Omental fat pad (tissue), 4 donors: ENCODE results near the gene FGF3. TPM values are rescaled to one million over a fixed set of nuclear protein-coding genes. Genes with fewer than 3 reads are reported as not detected.
A peak's percentile ranks its signal among the peaks of the same experiment; 100 is the strongest.

ENCODE experiments used
- ATAC-seq: fragments of 150-250 bp; one replicate; pipeline ENCODE4 v1.9.1; 2016; ENCODE audit warnings: mild to moderate bottlenecking, moderate library complexity; ENCODE audit not compliant: low FRiP score
- DNase-seq: peaks from one replicate; pipeline ENCODE4 v3.0.0-alpha.2; 2019; ENCODE audit warnings: low spot score
- CTCF ChIP-seq, 3 donors: fragments of 450-650 bp; IDR thresholded peaks; one replicate each; pipeline ENCODE4 v1.5.1; 2016 to 2017; ENCODE audit warnings: antibody characterized with exemption in 3 of 3, mild to moderate bottlenecking in 3 of 3, moderate library complexity in 2 of 3
- total RNA-seq, 4 donors: library from RNA; depleted of rRNA; stranded (reverse); fragments of >200 nt; gene quantifications; one replicate each; pipeline ENCODE4 v1.1.0, GENCODE V29; 2016

Gene FGF3
- total RNA-seq, 4 donors from 2014 or later: not detected

- DNase-seq (no peak), ATAC-seq (no peak)
- TF ChIP-seq CTCF (IDR thresholded peaks at IDR 0.05): no peak
Measured at GRCh38 chr11:69843529-69843921, 24.3 kb upstream of the FGF3 start.

- no peak for TF ChIP-seq CTCF (IDR thresholded peaks at IDR 0.05)
- ATAC-seq: no peak
- DNase-seq: peak; percentile 9
Measured at GRCh38 chr11:69842746-69843528, 23.7 kb upstream of the FGF3 start.

GRCh38 chr11:69841859-69842698, 22.9 kb upstream of the FGF3 start:
- ATAC-seq: no peak
- DNase-seq: peak; percentile 15

GRCh38 chr11:69841170-69841858, 22.1 kb upstream of the FGF3 start:
- ATAC-seq (no peak), DNase-seq (peak; percentile 14)
- TF ChIP-seq CTCF (IDR thresholded peaks at IDR 0.05): no peak

More at GRCh38 chr11:69841859-69842698, 22.9 kb upstream of the FGF3 start:
- TF ChIP-seq CTCF (IDR thresholded peaks at IDR 0.05): no peak

- no peak for TF ChIP-seq CTCF (IDR thresholded peaks at IDR 0.05)
- ATAC-seq (no peak), DNase-seq (peak; percentile 20)
Measured at GRCh38 chr11:69840371-69841169, 21.4 kb upstream of the FGF3 start.

GRCh38 chr11:69839516-69839915, 20.3 kb upstream of the FGF3 start:
- no peak for TF ChIP-seq CTCF (IDR thresholded peaks at IDR 0.05)
- ATAC-seq (no peak), DNase-seq (peak; percentile 16)
